Neuron (in vitro differentiated cells): Measurements from ENCODE around the gene CFP.

Experiments used
- H2AFZ ChIP-seq: one replicate; pipeline ENCODE4 v1.6.1; 2013; ENCODE audit warnings: low read depth, mild to moderate bottlenecking, inconsistent platforms, low read length, moderate library complexity
- H3K27me3 ChIP-seq: one replicate; pipeline ENCODE4 v1.6.1; 2013; ENCODE audit warnings: low read length; ENCODE audit not compliant: insufficient read depth
- H3K36me3 ChIP-seq: one replicate; pipeline ENCODE4 v1.6.1; 2013; ENCODE audit warnings: low read length; ENCODE audit not compliant: insufficient read depth
- H3K4me1 ChIP-seq: one replicate; pipeline ENCODE4 v1.6.1; 2013; ENCODE audit warnings: low read length; ENCODE audit not compliant: insufficient read depth
- H3K4me3 ChIP-seq: 2 replicates; pipeline ENCODE4 v1.5.1; 2013; ENCODE audit warnings: mild to moderate bottlenecking, low read length, moderate library complexity
- H3K9me3 ChIP-seq: one replicate; pipeline ENCODE4 v1.6.1; 2013; ENCODE audit warnings: low read length

CFP gene

DNA sequence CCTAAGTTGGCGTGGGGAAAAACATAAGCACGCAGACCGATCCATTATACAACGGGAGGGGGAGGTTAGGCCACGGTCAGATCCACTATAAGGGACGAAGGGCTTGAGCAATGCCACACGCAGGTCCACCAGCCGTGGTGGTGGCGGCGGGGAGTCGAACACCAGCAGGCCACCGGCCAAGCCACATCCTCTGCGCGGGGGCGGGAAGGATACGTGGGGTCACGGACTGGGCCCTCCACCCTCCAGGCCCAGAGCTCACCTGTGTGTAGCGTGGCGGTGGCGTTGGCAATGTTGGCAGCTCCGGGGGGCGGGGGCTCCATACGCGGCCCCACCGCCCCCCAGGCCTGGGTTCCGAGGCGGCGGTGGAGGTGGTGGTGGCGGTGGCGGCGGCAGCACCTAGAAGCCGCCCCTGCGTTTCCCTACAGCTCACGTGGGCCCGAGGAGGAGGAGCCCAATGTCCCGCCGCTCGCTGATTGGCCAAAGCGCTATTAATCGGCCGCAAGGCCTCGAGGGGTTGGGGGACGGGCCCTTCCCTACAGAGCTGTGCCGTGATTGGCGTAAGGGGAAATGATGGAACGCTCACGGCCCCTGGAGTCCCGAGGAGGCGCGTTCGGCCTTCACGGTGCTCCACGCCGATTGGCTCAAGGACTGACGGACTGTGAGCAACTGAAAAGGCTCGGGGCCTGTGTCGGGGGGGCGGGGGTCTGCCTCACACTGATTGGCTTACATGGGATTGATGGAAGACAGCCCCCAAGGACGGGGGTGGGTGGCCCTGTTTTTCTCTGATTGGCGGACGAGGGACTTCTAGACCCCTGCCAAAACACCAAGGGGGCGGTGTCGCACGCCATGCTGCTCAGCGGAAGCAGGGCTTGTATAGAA lies 20.7 kb upstream of the CFP start, which contains the start of gene ELK1:
Gene ELK1, minus strand, starts transcription at position 400 of the 879 bp plus-strand sequence. CDS start 9,122 bp downstream, outside the sequence.
- Histone ChIP-seq H2AFZ (no peak within 1 kb of the TSS), H3K4me3 (peak within 1 kb of the TSS; percentile 74), H3K36me3 (peaks cover 8% of the 10 kb centered on the region), H3K27me3 (no peaks in the 10 kb centered on the region), H3K4me1 (peaks cover 10% of the 10 kb centered on the region), H3K9me3 (no peaks in the 10 kb centered on the region)

DNA sequence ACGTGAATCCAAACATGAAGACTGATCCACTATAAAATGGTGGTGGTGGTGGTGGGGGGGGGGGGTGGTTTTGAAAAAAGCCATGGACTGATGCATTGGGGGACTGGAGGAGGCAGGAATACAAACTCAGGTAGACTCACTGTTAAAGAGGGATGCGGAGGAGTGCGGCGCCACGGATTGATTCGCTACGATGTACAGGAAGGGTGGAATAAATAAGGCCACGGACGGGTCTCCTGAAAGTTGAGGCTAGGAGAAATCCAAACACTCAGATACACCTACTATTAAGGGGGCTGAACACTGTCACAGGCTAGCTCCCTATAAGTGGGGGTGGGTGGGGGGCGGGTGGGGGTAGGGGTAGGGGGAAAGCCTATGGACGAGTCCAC lies 20.0 kb upstream of the CFP start:
- no peaks in the 10 kb centered on the region for H3K9me3 ChIP-seq
- H2AFZ ChIP-seq: no peak overlapping the region
- H3K27me3 ChIP-seq: no peaks in the 10 kb centered on the region
- H3K4me1 ChIP-seq: peaks cover 10% of the 10 kb centered on the region
- peaks cover 8% of the 10 kb centered on the region for H3K36me3 ChIP-seq
- peak overlapping the region; percentile 74 for H3K4me3 ChIP-seq

DNA sequence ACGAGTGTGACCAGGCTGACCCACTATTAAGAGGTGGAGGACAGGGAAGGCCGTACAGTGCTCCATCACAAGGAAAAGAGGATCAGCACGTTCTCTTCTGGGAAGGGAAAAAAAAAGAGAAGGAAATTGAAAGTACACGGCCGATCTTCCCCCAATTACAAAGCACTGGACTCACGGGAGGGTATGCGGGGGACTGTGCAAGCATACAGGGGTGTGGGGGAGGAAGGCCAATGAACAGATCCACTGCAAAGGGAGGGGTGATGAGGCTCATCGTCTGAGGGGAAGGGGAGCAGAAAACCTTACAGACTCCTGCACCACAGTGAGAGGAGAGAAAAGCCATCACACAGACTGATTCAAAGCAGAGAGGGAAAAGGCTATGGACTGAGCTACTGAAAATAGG lies 19.5 kb upstream of the CFP start:
- Histone ChIP-seq H3K9me3 (no peaks in the 10 kb centered on the region), H3K4me1 (peaks cover 10% of the 10 kb centered on the region), H3K4me3 (peak overlapping the region; percentile 74), H2AFZ (no peak overlapping the region), H3K36me3 (peaks cover 5% of the 10 kb centered on the region), H3K27me3 (no peaks in the 10 kb centered on the region)

DNA sequence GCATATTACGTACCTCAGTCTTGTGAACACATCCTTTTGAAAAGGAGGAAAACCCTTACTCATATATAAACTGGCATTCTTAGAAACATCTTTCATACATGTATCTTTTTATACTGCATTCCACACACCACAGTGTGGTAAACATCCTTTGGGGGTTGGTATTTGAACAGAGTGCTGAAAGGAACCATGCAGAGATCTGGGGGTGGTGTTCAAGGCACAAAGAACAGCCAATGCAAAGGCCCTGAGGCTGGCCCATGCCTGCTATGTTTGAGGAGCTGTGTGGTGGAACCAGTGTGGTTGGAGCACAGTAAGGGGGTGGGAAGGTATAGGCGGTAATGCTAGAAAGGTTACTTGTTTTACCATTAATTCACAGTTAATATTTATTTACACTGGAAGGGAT lies 18.6 kb upstream of the CFP start:
- Histone ChIP-seq H2AFZ (no peak overlapping the region), H3K27me3 (no peaks in the 10 kb centered on the region), H3K9me3 (no peaks in the 10 kb centered on the region), H3K4me1 (peaks cover 12% of the 10 kb centered on the region), H3K4me3 (no peak overlapping the region), H3K36me3 (peaks cover 5% of the 10 kb centered on the region)

DNA sequence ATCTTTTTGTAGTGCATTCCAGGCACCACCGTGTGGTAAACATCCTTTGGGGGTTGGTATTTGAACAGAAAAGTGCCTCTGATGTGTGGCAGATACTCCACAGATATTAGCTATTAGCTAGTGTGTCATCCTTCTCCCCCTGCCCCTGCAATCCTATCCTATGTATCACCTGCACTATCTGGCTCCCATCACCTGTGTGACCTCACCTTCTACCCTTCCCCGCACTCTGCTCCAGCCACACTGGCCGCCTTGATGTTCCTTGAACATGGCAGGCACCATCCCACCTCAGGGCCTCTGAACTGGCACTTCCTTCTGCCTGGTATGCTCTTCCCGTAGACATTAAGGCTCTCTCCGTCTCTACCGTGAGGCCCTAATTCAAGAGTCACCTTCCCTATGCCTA lies 16.9 kb upstream of the CFP start:
- no peak overlapping the region for H3K4me3 ChIP-seq
- H3K4me1 ChIP-seq: peaks cover 9% of the 10 kb centered on the region
- peaks cover 3% of the 10 kb centered on the region for H3K9me3 ChIP-seq
- H3K27me3 ChIP-seq: no peaks in the 10 kb centered on the region
- peaks cover under 1% of the 10 kb centered on the region for H3K36me3 ChIP-seq
- H2AFZ ChIP-seq: no peak overlapping the region

- Histone ChIP-seq H3K36me3 (peaks cover 11% of the 10 kb centered on the region), H2AFZ (no peak overlapping the region), H3K4me3 (no peak overlapping the region), H3K27me3 (no peaks in the 10 kb centered on the region), H3K4me1 (peaks cover 2% of the 10 kb centered on the region), H3K9me3 (peaks cover 12% of the 10 kb centered on the region)
Observed at GRCh38 chrX:47645530-47645929, 15.8 kb upstream of the CFP start.

- Histone ChIP-seq H3K27me3 (no peaks in the 10 kb centered on the region), H3K4me1 (peaks cover 2% of the 10 kb centered on the region), H3K4me3 (no peak overlapping the region), H3K36me3 (peaks cover 19% of the 10 kb centered on the region), H2AFZ (no peak overlapping the region), H3K9me3 (peaks cover 14% of the 10 kb centered on the region)
Observed at GRCh38 chrX:47644557-47645091, 14.9 kb upstream of the CFP start.

DNA sequence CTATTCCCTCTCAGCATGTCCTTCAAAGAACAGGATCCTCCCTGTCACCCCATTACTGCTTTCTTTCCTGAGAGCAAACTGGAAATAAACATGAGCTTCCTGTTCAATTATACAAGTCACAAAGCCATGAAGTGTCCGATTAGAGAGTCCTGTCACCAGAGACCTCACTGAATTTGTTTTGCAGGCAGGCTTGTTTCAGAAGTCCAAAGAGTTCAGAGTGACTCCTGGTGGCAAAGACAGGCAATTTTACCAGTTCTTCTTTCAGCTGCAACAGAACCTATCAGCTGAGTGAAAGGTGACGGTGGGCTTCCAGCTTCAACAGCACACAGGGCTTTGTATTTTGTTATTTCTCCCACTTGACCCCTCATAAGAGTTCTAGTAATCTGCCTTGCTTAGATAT lies 14.2 kb upstream of the CFP start:
- Histone ChIP-seq H3K36me3 (peaks cover 19% of the 10 kb centered on the region), H2AFZ (no peak overlapping the region), H3K9me3 (peaks cover 17% of the 10 kb centered on the region), H3K27me3 (no peaks in the 10 kb centered on the region), H3K4me1 (peaks cover 2% of the 10 kb centered on the region), H3K4me3 (no peak overlapping the region)

GRCh38 chrX:47638816-47639215 lies 9.1 kb upstream of the CFP start:
- peaks cover 32% of the 10 kb centered on the region for H3K36me3 ChIP-seq

GRCh38 chrX:47637546-47638195 lies 7.9 kb upstream of the CFP start:
- Histone ChIP-seq H3K9me3 (peaks cover 19% of the 10 kb centered on the region), H3K27me3 (no peaks in the 10 kb centered on the region), H2AFZ (no peak overlapping the region), H3K4me3 (no peak overlapping the region), H3K36me3 (peaks cover 32% of the 10 kb centered on the region), H3K4me1 (no peaks in the 10 kb centered on the region)

More at GRCh38 chrX:47638816-47639215, 9.1 kb upstream of the CFP start:
- peaks cover 2% of the 10 kb centered on the region for H3K4me1 ChIP-seq
- no peak overlapping the region for H3K4me3 ChIP-seq
- no peak overlapping the region for H2AFZ ChIP-seq
- H3K9me3 ChIP-seq: peaks cover 19% of the 10 kb centered on the region
- H3K27me3 ChIP-seq: no peaks in the 10 kb centered on the region

DNA sequence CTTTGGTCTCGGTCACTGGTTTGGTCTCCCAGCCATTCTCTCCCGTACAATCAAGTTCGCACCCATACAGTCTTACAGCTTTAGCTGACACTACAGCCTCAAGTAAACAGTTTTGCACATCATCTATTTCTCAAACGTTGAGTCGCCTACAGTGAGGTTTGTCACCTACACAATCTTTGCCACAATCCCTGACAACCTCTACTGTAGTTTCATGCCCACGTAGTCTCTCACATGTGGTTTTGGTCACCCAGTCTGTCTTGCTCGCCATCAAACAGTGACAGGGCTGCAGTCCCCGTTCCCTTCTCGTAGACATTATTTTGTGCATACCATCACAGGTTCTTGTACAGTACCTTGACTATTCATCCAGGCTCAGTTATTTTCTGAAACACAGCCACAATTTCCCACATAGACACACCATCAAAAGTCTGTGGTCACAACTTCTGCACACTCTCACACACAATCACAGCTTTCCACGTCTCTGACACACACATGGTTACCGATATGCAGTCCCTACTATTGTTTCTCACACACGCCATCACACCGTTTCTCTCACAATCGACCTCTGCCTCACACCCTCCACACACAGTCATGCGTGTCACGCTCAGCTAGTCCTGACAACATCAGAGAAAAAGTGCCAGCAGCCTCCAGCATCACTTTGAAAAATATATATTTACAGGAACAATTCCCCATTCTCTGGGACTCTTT lies 5.3 kb upstream of the CFP start:
- H2AFZ ChIP-seq: no peak overlapping the region
- no peaks in the 10 kb centered on the region for H3K27me3 ChIP-seq
- H3K9me3 ChIP-seq: peaks cover 5% of the 10 kb centered on the region
- H3K36me3 ChIP-seq: peaks cover 16% of the 10 kb centered on the region
- H3K4me3 ChIP-seq: no peak overlapping the region
- H3K4me1 ChIP-seq: no peaks in the 10 kb centered on the region

GRCh38 chrX:47633689-47634590 lies 4.2 kb upstream of the CFP start:
- no peak overlapping the region for H2AFZ ChIP-seq
- H3K36me3 ChIP-seq: peaks cover 13% of the 10 kb centered on the region
- peaks cover 1% of the 10 kb centered on the region for H3K9me3 ChIP-seq
- no peak overlapping the region for H3K4me3 ChIP-seq
- H3K27me3 ChIP-seq: no peaks in the 10 kb centered on the region
- no peaks in the 10 kb centered on the region for H3K4me1 ChIP-seq
